Common myeloid progenitor, CD34-positive (primary cell): ENCODE data around the gene CEP95.
"Not testable (repeated sequence)": the region's sequence is repeated elsewhere in the genome, so short reads cannot be mapped to it uniquely, and the experiment has no call there.

ENCODE experiments used
- CTCF ChIA-PET: fragments of 350-600 bp; sonication (Branson Sonifier 250); formaldehyde crosslinking; loops from one replicate; lab custom pipeline; 2021; ENCODE audit warnings: antibody characterized with exemption; lab: Charles Lee
- POLR2A ChIA-PET: fragments of 350-600 bp; sonication (Branson Sonifier 250); formaldehyde crosslinking; loops from one replicate; lab custom pipeline; 2021; ENCODE audit warnings: antibody characterized with exemption; lab: Charles Lee
- DNase-seq, 3 donors: peaks; one replicate each; pipeline versions ENCODE4 v3.0.0 to v3.0.0-alpha.2; 2013
- H3K27ac ChIP-seq, 2 experiments: 1 replicate in 1 of 2; 2 replicates in 1 of 2; pipeline ENCODE4 v1.7.0; 2013; ENCODE audit warnings: inconsistent platforms in 2 of 2, low read length in 2 of 2, mild to moderate bottlenecking in 2 of 2, low read depth in 1 of 2, moderate library complexity in 1 of 2; ENCODE audit not compliant: severe bottlenecking in 2 of 2, insufficient read depth in 1 of 2, poor library complexity in 1 of 2
- H3K27me3 ChIP-seq, 5 experiments: replicated peaks in 2 of 5; 1 replicate in 3 of 5; 2 replicates in 2 of 5; pipeline versions ENCODE4 v1.6.1 to v1.7.0; 2013; ENCODE audit warnings: low read length in 4 of 5, mild to moderate bottlenecking in 2 of 5, moderate library complexity in 2 of 5, inconsistent platforms in 1 of 5; ENCODE audit not compliant: insufficient read depth in 5 of 5, control insufficient read depth in 4 of 5
- H3K36me3 ChIP-seq, 4 experiments: 1 replicate in 2 of 4; 2 replicates in 2 of 4; pipeline versions ENCODE4 v1.6.1 to v1.7.0; 2013; ENCODE audit warnings: low read length in 3 of 4, control low read depth in 1 of 4, mild to moderate bottlenecking in 1 of 4; ENCODE audit not compliant: control insufficient read depth in 4 of 4, insufficient read depth in 4 of 4
- H3K4me1 ChIP-seq, 4 experiments: 1 replicate in 3 of 4; 2 replicates in 1 of 4; pipeline versions ENCODE4 v1.6.1 to v1.7.1; 2013; ENCODE audit warnings: low read length in 3 of 4, mild to moderate bottlenecking in 3 of 4, control low read depth in 1 of 4, inconsistent platforms in 1 of 4, moderate library complexity in 1 of 4; ENCODE audit not compliant: control insufficient read depth in 4 of 4, insufficient read depth in 4 of 4; ENCODE audit errors: control extremely low read depth in 1 of 4
- H3K4me3 ChIP-seq, 7 experiments: 1 replicate in 4 of 7; 2 replicates in 3 of 7; pipeline versions ENCODE4 v1.5.1 to v1.7.0; 2013; ENCODE audit warnings: mild to moderate bottlenecking in 7 of 7, low read length in 6 of 7, moderate library complexity in 6 of 7, inconsistent platforms in 2 of 7, low read depth in 2 of 7, control low read depth in 1 of 7; ENCODE audit not compliant: insufficient read depth in 4 of 7, control insufficient read depth in 1 of 7; ENCODE audit errors: extremely low read depth in 1 of 7
- H3K9me3 ChIP-seq, 5 experiments: 1 replicate in 4 of 5; 2 replicates in 1 of 5; pipeline versions ENCODE4 v1.6.1 to v1.7.1; 2013; ENCODE audit warnings: low read length in 4 of 5, mild to moderate bottlenecking in 2 of 5, inconsistent platforms in 1 of 5, low read depth in 1 of 5, moderate library complexity in 1 of 5; ENCODE audit not compliant: control insufficient read depth in 4 of 5, insufficient read depth in 2 of 5; ENCODE audit errors: control extremely low read depth in 1 of 5
- WGBS: methylation state at CpG from one replicate; pipeline ENCODE4 v1.1.5; 2013; ENCODE audit not compliant: insufficient coverage; 5-methylcytosine and 5-hydroxymethylcytosine counted together

CEP95 gene

DNA sequence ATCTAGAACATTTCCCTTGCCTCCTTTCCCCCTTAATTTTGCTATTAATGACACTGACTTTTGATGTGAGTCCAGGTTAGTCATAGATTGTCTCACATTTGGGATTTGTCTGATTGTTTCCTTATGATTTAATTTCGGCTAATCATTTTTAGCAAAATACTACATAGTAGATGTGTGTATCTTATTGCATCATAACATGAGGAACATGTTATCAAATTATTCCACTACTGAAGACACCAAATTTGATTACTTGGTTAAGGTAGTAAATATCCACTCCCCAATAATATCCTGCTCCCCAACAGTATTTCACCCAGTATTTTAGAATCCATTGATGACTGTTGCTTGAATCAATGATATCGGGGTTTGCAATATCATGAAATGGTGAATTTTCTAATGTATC is 12.7 kb upstream of the CEP95 start:
- no peak for DNase-seq
- H3K4me3 ChIP-seq = peak overlapping the region in 3 of 7 experiments; percentile 8 to 41 (median 34)
- CTCF ChIA-PET = interaction anchor here (1.1 to 13.1 kb wide), 3 partner anchors 72 to 184 kb away, joined by 3 to 261 read pairs (median 3); no protein-coding TSS in a partner anchor
- peak overlapping the region in 1 of 2 experiments; percentile 57 for H3K27ac ChIP-seq
- peaks cover 10 to 48% (median 34%) of the 10 kb centered on the region in 4 experiments for H3K4me1 ChIP-seq
- peaks cover 13 to 48% (median 37%) of the 10 kb centered on the region in 4 experiments for H3K36me3 ChIP-seq
- POLR2A ChIA-PET = interaction anchor here (5.4 kb wide), 1 partner anchor 12 kb away, joined by 55 read pairs; the partner anchor contains the start of genes CEP95 and DDX5
- no peaks in the 10 kb centered on the region for H3K9me3 ChIP-seq
- WGBS = no CpG with 5 or more reads among the region's 2 CpGs
- H3K27me3 ChIP-seq = no peaks in the 10 kb centered on the region

DNA sequence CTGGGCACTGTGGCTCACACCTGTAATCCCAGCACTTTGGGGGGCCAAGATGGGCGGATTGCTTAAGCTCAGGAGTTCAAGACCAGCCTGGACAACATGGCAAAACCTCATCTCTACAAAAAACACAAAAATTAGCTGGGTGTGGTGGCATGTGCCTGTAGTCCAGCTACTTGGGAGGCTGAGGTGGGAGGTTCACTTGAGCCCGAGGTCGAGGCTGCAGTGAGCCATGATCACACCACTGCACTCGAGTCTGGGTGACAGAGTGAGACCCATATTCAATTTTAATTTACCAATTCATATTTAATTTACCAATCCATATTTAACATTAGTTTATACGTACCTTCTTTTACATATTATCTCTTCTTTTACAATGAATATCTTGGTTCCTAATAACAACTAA is 11.5 kb upstream of the CEP95 start:
- H3K27me3 ChIP-seq, DNase-seq, H3K27ac ChIP-seq, H3K9me3 ChIP-seq: not testable (repeated sequence)
- Histone ChIP-seq H3K36me3 (peaks cover 15 to 48% (median 35%) of the 10 kb centered on the region in 4 experiments), H3K4me1 (peaks cover 10 to 54% (median 34%) of the 10 kb centered on the region in 4 experiments), H3K4me3 (peak overlapping the region in 5 of 7 experiments; percentile 83 to 95 (median 88))
- ChIA-PET POLR2A (interaction anchor here (5.4 kb wide), 1 partner anchor 11 kb away, joined by 55 read pairs; the partner anchor contains the start of genes CEP95 and DDX5), CTCF (interaction anchor here (1.2 to 13.1 kb wide), 3 partner anchors 73 to 185 kb away, joined by 3 to 261 read pairs (median 3); no protein-coding TSS in a partner anchor)
- 97% methylated on average over 4 of the region's 5 CpGs for WGBS

DNA sequence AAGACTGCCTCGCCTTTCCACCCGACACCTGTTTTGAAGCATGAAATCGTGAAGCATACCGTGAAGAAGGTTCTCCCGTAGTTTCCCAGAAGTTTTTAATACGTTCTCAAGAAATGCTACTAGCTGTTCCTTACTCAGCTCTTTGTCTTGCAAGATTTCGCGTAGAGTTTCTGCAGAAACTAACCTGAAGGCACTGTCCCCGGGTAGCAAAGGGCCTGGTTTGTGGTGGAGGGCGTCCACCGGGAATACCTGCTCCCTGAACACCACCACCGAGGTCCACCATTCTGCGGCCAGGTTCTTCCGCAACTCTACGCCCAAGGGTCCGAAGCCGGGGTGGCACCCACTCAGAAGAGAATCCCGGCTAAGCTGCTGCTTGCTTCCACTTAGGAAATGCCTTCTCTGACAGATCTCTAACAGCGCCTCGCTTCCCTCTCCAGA is 10.4 kb upstream of the CEP95 start:
- CTCF ChIA-PET = interaction anchor here (1.2 to 13.1 kb wide), 3 partner anchors 10 to 74 kb away, joined by 3 to 261 read pairs (median 15); partner anchors contain the start of genes CEP95 and DDX5
- Histone ChIP-seq H3K4me1 (peaks cover 10 to 54% (median 34%) of the 10 kb centered on the region in 4 experiments), H3K4me3 (peak overlapping the region; percentile 71 to 95 (median 88)), H3K27ac (peak overlapping the region; percentile 87 to 95), H3K9me3 (no peaks in the 10 kb centered on the region), H3K27me3 (no peaks in the 10 kb centered on the region), H3K36me3 (peaks cover 20 to 48% (median 37%) of the 10 kb centered on the region in 4 experiments)
- WGBS = under 1% methylated on average over 18 of the region's 20 CpGs
- no peak for DNase-seq
- POLR2A ChIA-PET = interaction anchor here (0.5 to 5.4 kb wide), 5 partner anchors 10 to 67 kb away, joined by 4 to 55 read pairs (median 5); partner anchors contain the start of genes CEP95, DDX5 and MILR1

DNA sequence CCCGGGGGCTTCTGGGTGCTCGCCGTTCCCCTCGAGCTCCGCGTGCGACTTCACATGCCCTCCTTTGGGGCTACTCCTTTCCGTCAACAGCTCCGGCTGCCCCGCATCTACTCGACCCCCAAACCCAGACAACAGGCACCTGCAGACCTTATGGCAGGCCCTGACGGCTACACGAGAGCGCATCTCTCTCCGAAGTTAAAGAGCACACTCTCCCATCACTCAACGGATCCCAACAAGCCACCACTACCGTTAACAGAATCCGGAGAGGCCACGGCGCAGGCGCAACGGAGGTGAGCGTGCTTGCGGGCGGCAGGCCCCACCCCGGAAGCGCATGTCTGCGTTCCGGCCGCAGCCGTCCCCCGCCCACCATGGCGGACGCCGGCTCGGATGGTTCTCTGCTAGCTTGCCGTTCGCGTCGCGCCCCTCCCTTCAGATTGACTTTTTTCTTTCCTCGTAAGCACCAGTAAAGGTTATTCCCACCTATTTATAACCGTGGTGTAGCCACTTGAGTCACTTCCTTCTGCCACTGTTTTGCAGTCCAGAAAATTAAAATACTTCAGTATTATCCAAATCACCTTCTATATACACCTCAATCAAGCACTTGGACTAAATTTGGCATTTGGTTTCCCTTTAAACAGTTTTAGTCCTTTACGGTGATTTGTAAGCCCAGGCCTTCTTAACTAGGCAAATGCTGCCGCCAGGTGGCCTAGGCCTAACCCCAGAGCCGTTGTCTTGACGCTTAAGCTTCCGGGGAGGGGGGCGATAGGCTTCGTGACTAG is 9.8 kb upstream of the CEP95 start, which contains the start of gene POLG2:
TSS of gene POLG2 (minus strand) at position 269 of the 779 bp plus-strand sequence. CDS start at position 183, 86 bp downstream.
- CTCF ChIA-PET = interaction anchor here (1.2 to 13.1 kb wide), 3 partner anchors 9 to 75 kb away, joined by 3 to 261 read pairs (median 15); partner anchors contain the start of genes CEP95 and DDX5
- H3K4me3 ChIP-seq = peak within 1 kb of the TSS; percentile 71 to 95 (median 88)
- no peaks in the 10 kb centered on the region for H3K27me3 ChIP-seq
- H3K27ac ChIP-seq = peak within 1 kb of the TSS; percentile 87 to 95
- POLR2A ChIA-PET = interaction anchor here (0.5 to 5.4 kb wide), 7 partner anchors 9 to 151 kb away, joined by 3 to 55 read pairs (median 5); partner anchors contain the start of genes CEP95, DDX5 and MILR1
- H3K36me3 ChIP-seq = peaks cover 21 to 51% (median 39%) of the 10 kb centered on the region in 4 experiments
- DNase-seq = peak; percentile 96 to 98 (median 96)
- WGBS = 0% methylated on average over 42 of the region's 50 CpGs
- peaks cover 10 to 57% (median 34%) of the 10 kb centered on the region in 4 experiments for H3K4me1 ChIP-seq
- H3K9me3 ChIP-seq = no peaks in the 10 kb centered on the region

DNA sequence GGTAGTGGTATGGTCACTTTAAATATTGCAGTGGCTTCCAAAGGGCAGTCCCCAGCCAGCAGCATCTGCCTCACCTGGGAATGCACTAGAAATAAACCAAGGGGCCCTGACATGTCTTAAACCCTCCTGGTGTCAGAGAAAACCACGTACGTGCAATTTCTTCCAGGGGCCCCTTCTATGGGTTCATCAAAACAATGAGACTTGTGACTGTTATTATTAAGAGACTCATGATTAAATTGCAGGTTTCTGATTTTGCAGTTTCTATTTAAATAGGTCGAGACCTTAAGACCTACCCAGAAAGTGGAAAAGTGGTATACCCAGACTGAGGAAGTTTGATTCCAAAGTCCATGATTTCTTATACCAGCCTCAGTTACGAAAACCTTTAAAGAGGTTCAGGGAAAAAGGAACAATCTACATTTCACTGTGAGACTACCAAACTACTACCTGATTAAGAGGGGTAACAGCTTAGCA is 9.2 kb upstream of the CEP95 start:
- Histone ChIP-seq H3K27ac (peak overlapping the region; percentile 87 to 95), H3K27me3 (no peaks in the 10 kb centered on the region), H3K36me3 (peaks cover 22 to 52% (median 42%) of the 10 kb centered on the region in 4 experiments), H3K9me3 (no peaks in the 10 kb centered on the region), H3K4me3 (peak overlapping the region in 6 of 7 experiments; percentile 52 to 95 (median 86)), H3K4me1 (peaks cover 10 to 57% (median 34%) of the 10 kb centered on the region in 4 experiments)
- 68% methylated on average over 3 of the region's 4 CpGs for WGBS
- DNase-seq = no peak
- ChIA-PET CTCF (interaction anchor here (2.7 to 13.1 kb wide), 2 partner anchors 8 to 76 kb away, joined by 15 to 261 read pairs; partner anchors contain the start of genes CEP95 and DDX5), POLR2A (interaction anchor here (0.5 to 5.4 kb wide), 6 partner anchors 9 to 164 kb away, joined by 3 to 55 read pairs (median 4); partner anchors contain the start of genes CEP95, DDX5, MILR1 and SMURF2)
